Measurements from ENCODE around the gene GABRG3. TPM values are rescaled to one million over a fixed set of nuclear protein-coding genes. Genes with fewer than 3 reads are reported as not detected.

The GABRG3 gene
- total and polyA plus RNA-seq, 4 experiments from 2014 or later = not detected

DNA sequence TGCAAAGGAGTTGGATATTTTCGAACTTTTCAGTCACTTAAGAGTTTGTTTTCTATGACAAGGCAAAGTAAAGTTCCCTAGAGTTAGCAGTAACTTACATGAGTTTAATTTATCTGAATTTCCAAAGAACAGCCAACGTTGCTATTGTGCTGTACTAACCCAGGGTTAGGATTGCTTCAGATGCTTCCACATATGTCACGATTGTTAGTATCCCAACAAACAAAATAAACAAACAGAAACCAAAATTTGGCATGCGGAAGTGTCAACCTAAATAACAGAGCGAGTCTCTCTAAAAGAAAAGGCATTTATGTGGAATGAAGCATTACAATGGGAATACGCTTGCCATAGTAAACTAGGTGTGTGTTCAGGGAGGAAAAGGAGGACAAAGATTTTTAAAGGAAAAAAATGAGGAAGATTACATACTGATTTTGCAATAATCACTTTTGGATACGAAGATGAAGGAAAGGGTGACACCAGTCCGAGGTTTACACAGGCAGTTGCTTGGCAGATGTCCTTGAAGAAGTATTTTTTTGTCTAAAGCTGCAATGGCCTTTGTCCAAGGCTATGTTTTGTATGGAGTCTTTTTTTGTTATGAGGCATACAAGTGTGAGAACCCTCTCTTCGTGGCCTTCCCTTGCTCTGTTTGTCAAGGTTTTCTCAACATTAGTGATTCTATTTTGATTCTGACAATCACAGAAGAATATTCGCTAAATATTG, 267.9 kb downstream of the GABRG3 start:
- no peaks in the 10 kb centered on the region for H3K4me1 Mint-ChIP-seq
- Histone ChIP-seq H3K9me3 (ENCODE audit: control insufficient read depth in 1 of 2, low read length in 2 of 2) (no peaks in the 10 kb centered on the region), H3K27me3 (ENCODE audit: insufficient read depth, low read length) (no peaks in the 10 kb centered on the region), H3K4me1 (ENCODE audit: insufficient read depth, low read length) (no peaks in the 10 kb centered on the region), H3K4me3 (ENCODE audit: low read length in 2 of 2) (no peak overlapping the region), H3K36me3 (ENCODE audit: insufficient read depth, low read length) (no peaks in the 10 kb centered on the region), H3K27ac (ENCODE audit: low read depth, low read length) (no peak overlapping the region)
- ChIA-PET POLR2A (ENCODE audit: partially characterized antibody) (no interaction called here), CTCF (ENCODE audit: partially characterized antibody) (no interaction called here)
- DNase-seq = no peak
- H3K27ac Mint-ChIP-seq = no peak overlapping the region
- peaks cover 0 to 1% of the 10 kb centered on the region in 2 donors for H3K27me3 Mint-ChIP-seq
- intact Hi-C loops (cut with micrococcal nuclease) = no loop called here
- H3K9me3 Mint-ChIP-seq = peaks cover 0 to 7% (median 4%) of the 10 kb centered on the region in 8 donors
- H3K36me3 Mint-ChIP-seq = no peaks in the 10 kb centered on the region
- H3K4me3 Mint-ChIP-seq = no peak overlapping the region

DNA sequence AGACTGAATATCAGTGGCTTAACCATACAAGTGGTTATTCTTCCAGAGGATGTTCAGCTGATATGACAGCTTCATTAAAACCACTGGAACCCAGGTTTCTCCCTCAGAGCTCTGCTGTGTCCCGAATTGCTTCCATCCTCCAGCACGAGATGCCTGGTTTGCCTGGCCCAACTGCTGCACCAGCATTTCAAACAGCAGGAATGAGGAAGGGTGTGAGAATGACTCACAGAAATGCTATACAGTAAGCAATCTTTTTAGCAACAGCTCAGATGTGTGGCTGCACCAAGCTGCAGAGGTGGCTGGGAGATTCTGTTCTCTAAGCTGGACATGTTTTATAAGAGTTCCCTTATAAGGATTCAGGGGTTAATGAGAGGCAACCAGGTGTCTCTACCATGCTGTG, 271.0 kb downstream of the GABRG3 start:
- intact Hi-C loops (cut with micrococcal nuclease) = no loop called here
- H3K9me3 Mint-ChIP-seq = peaks cover 0 to 8% (median 3%) of the 10 kb centered on the region in 8 donors
- POLR2A ChIA-PET (ENCODE audit: partially characterized antibody) = no interaction called here

DNA sequence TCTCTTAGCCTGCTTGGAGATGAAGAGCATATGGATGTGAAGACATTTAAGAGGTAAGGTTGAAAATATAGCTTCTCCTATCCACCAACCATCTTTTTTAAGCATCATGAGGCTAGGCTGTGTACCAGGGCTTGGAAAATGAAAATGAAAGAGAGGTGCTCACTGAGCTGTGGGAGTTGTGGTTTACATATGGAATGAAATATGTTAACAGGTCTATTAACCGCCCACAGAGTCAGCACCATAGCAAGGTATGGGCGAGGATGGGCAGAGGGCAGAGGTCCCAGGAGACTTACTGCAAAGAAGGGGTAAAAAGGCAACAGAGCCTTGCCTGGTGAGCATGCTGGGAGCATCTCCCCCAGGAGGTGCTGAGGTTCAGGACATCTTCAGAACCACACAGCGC, 273.1 kb downstream of the GABRG3 start:
- Mint-ChIP-seq H3K36me3 (no peaks in the 10 kb centered on the region), H3K4me3 (no peak overlapping the region), H3K27ac (no peak overlapping the region), H3K27me3 (no peaks in the 10 kb centered on the region), H3K4me1 (no peaks in the 10 kb centered on the region), H3K9me3 (peaks cover 0 to 11% (median 4%) of the 10 kb centered on the region in 8 donors)
- no peaks in the 10 kb centered on the region for H3K9me3 ChIP-seq (ENCODE audit: control insufficient read depth in 1 of 2, low read length in 2 of 2)
- no peaks in the 10 kb centered on the region for H3K36me3 ChIP-seq (ENCODE audit: insufficient read depth, low read length)
- no peak overlapping the region for H3K27ac ChIP-seq (ENCODE audit: low read depth, low read length)
- intact Hi-C loops (cut with micrococcal nuclease) = no loop called here
- no peak for DNase-seq
- ChIA-PET POLR2A (ENCODE audit: partially characterized antibody) (no interaction called here), CTCF (ENCODE audit: partially characterized antibody) (no interaction called here)
- no peaks in the 10 kb centered on the region for H3K27me3 ChIP-seq (ENCODE audit: insufficient read depth, low read length)
- no peaks in the 10 kb centered on the region for H3K4me1 ChIP-seq (ENCODE audit: insufficient read depth, low read length)
- no peak overlapping the region for H3K4me3 ChIP-seq (ENCODE audit: low read length in 2 of 2)

More for the DNA sequence above, 271.0 kb downstream of the GABRG3 start:
- no peaks in the 10 kb centered on the region for H3K9me3 ChIP-seq (ENCODE audit: control insufficient read depth in 1 of 2, low read length in 2 of 2)
- H3K27ac Mint-ChIP-seq = no peak overlapping the region
- CTCF ChIA-PET (ENCODE audit: partially characterized antibody) = no interaction called here
- H3K4me3 Mint-ChIP-seq = no peak overlapping the region
- no peaks in the 10 kb centered on the region for H3K27me3 ChIP-seq (ENCODE audit: insufficient read depth, low read length)
- DNase-seq = no peak
- no peaks in the 10 kb centered on the region for H3K36me3 ChIP-seq (ENCODE audit: insufficient read depth, low read length)
- no peaks in the 10 kb centered on the region for H3K4me1 ChIP-seq (ENCODE audit: insufficient read depth, low read length)
- no peaks in the 10 kb centered on the region for H3K36me3 Mint-ChIP-seq
- H3K27me3 Mint-ChIP-seq = peaks cover 0 to 1% of the 10 kb centered on the region in 2 donors
- H3K4me3 ChIP-seq (ENCODE audit: low read length in 2 of 2) = no peak overlapping the region
- no peak overlapping the region for H3K27ac ChIP-seq (ENCODE audit: low read depth, low read length)
- H3K4me1 Mint-ChIP-seq = no peaks in the 10 kb centered on the region

DNA sequence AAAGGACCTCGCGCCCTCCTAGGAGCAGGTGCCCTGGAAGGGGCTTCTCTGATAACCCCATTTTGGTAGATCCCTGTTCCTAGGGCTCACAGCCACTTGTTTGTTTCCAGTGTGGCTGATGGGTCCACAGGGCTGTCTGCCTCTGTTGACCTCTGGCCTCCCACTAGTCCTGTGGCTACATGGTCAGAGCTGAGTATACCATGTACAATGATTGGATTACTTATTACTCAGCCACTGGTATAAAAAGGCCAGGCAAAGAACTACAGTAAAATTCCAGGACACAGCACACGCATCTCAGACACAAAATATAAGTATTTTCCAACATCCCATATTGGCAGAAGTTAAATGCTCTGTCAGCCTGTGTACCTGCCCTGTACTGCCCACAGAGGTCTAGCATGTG, 277.3 kb downstream of the GABRG3 start:
- Mint-ChIP-seq H3K9me3 (peaks cover 0 to 15% (median 5%) of the 10 kb centered on the region in 8 donors), H3K4me3 (no peak overlapping the region), H3K36me3 (no peaks in the 10 kb centered on the region), H3K4me1 (no peaks in the 10 kb centered on the region), H3K27ac (no peak overlapping the region), H3K27me3 (no peaks in the 10 kb centered on the region)
- intact Hi-C loops (cut with micrococcal nuclease) = no loop called here
- Histone ChIP-seq H3K4me3 (ENCODE audit: low read length in 2 of 2) (no peak overlapping the region), H3K9me3 (ENCODE audit: control insufficient read depth in 1 of 2, low read length in 2 of 2) (no peaks in the 10 kb centered on the region), H3K27ac (ENCODE audit: low read depth, low read length) (no peak overlapping the region), H3K27me3 (ENCODE audit: insufficient read depth, low read length) (no peaks in the 10 kb centered on the region), H3K4me1 (ENCODE audit: insufficient read depth, low read length) (no peaks in the 10 kb centered on the region), H3K36me3 (ENCODE audit: insufficient read depth, low read length) (no peaks in the 10 kb centered on the region)
- ChIA-PET CTCF (ENCODE audit: partially characterized antibody) (no interaction called here), POLR2A (ENCODE audit: partially characterized antibody) (no interaction called here)
- DNase-seq = no peak

DNA sequence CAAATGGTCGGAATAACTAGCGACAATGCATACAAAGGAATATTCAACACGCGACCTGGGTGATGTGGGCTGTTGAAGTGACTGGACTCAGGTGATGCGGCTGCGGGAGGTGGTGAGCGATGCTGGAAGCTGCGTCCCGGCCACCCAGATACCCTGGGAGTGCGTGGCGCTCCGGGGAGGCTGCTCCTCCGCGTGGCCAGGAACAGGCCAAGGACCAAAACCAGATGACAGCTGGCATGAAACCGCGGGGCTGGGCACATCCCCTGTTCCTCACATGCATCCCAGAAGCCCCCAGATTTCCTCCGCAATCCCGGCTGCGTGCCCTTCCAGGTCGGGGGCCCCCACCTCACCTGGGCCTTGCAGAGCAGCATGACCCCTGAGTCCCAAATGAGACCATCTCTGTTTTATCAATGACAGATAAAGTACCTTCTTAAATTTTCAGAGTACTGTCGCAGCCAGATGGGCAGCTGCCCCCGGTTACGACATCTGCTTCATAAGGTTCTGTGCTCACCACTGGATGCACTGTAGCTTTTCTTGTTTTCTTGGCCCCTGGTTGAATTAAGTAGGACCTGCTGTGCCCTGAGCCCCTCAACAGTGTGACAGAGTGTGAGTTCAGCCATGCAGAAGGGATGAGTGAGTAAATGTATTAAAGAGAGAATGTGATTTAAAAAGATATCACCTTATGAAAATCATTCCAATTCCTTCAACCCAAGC, 278.2 kb downstream of the GABRG3 start:
- H3K27me3 ChIP-seq (ENCODE audit: insufficient read depth, low read length) = no peaks in the 10 kb centered on the region
- no peak overlapping the region for H3K4me3 ChIP-seq (ENCODE audit: low read length in 2 of 2)
- no peaks in the 10 kb centered on the region for H3K4me1 Mint-ChIP-seq
- no peak overlapping the region for H3K4me3 Mint-ChIP-seq
- H3K4me1 ChIP-seq (ENCODE audit: insufficient read depth, low read length) = no peaks in the 10 kb centered on the region
- DNase-seq = no peak
- H3K9me3 ChIP-seq (ENCODE audit: control insufficient read depth in 1 of 2, low read length in 2 of 2) = no peaks in the 10 kb centered on the region
- CTCF ChIA-PET (ENCODE audit: partially characterized antibody) = no interaction called here
- no peaks in the 10 kb centered on the region for H3K27me3 Mint-ChIP-seq
- no peaks in the 10 kb centered on the region for H3K36me3 Mint-ChIP-seq
- no peak overlapping the region for H3K27ac ChIP-seq (ENCODE audit: low read depth, low read length)
- peaks cover 0 to 15% (median 6%) of the 10 kb centered on the region in 8 donors for H3K9me3 Mint-ChIP-seq
- no peaks in the 10 kb centered on the region for H3K36me3 ChIP-seq (ENCODE audit: insufficient read depth, low read length)
- POLR2A ChIA-PET (ENCODE audit: partially characterized antibody) = no interaction called here
- H3K27ac Mint-ChIP-seq = no peak overlapping the region
- intact Hi-C loops (cut with micrococcal nuclease) = no loop called here

DNA sequence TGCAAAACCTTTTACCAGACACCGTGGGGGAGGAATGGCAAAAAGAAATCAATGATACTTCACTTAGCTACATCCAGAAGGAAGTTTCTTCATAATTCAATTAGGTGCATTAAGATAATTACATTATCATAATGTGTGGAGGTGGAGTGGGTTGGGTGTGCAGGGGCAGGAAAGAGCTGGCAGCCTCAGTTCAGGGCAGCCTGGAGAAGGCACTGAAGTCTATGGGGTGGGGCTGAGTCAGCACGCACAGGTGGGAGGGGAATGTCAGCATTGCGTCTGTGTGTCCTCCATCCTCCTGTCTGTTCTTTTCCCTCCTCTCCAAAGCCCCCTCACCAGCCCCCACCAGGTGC, 278.8 kb downstream of the GABRG3 start:
- no peaks in the 10 kb centered on the region for H3K4me1 ChIP-seq (ENCODE audit: insufficient read depth, low read length)
- POLR2A ChIA-PET (ENCODE audit: partially characterized antibody) = no interaction called here
- H3K9me3 Mint-ChIP-seq = peaks cover 0 to 18% (median 6%) of the 10 kb centered on the region in 8 donors
- no peaks in the 10 kb centered on the region for H3K36me3 ChIP-seq (ENCODE audit: insufficient read depth, low read length)
- DNase-seq = no peak
- H3K9me3 ChIP-seq (ENCODE audit: control insufficient read depth in 1 of 2, low read length in 2 of 2) = no peaks in the 10 kb centered on the region
- no peak overlapping the region for H3K4me3 Mint-ChIP-seq
- no peak overlapping the region for H3K27ac Mint-ChIP-seq
- H3K4me3 ChIP-seq (ENCODE audit: low read length in 2 of 2) = no peak overlapping the region
- H3K4me1 Mint-ChIP-seq = no peaks in the 10 kb centered on the region
- intact Hi-C loops (cut with micrococcal nuclease) = no loop called here
- H3K27ac ChIP-seq (ENCODE audit: low read depth, low read length) = no peak overlapping the region
- H3K36me3 Mint-ChIP-seq = no peaks in the 10 kb centered on the region
- H3K27me3 Mint-ChIP-seq = no peaks in the 10 kb centered on the region
- H3K27me3 ChIP-seq (ENCODE audit: insufficient read depth, low read length) = no peaks in the 10 kb centered on the region
- CTCF ChIA-PET (ENCODE audit: partially characterized antibody) = no interaction called here

DNA sequence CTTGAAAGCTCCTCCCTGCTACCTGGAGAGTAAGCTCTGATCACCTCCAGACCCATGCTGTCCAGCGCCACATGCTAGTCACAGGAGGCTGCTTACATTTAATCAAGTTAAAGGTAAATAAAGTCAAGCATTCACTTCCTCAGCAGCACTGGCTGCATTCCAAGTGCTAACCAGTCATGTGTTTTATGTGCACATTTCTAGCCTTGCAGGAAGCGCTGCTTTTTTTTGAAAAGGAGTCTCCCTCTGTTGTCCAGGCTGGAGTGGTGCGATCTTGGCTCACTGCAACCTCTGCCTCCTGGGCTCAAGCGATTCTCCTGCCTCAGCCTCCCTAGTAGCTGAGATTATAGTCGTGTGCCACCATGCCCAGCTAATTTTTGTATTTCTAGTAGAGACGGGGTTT, 279.2 kb downstream of the GABRG3 start:
- intact Hi-C loops (cut with micrococcal nuclease) = no loop called here
- no peaks in the 10 kb centered on the region for H3K4me1 ChIP-seq (ENCODE audit: insufficient read depth, low read length)
- Mint-ChIP-seq H3K27ac (no peak overlapping the region), H3K4me3 (no peak overlapping the region), H3K36me3 (no peaks in the 10 kb centered on the region), H3K4me1 (no peaks in the 10 kb centered on the region), H3K27me3 (no peaks in the 10 kb centered on the region), H3K9me3 (peaks cover 0 to 14% (median 6%) of the 10 kb centered on the region in 8 donors)
- ChIA-PET CTCF (ENCODE audit: partially characterized antibody) (no interaction called here), POLR2A (ENCODE audit: partially characterized antibody) (no interaction called here)
- no peak overlapping the region for H3K4me3 ChIP-seq (ENCODE audit: low read length in 2 of 2)
- no peak overlapping the region for H3K27ac ChIP-seq (ENCODE audit: low read depth, low read length)
- H3K9me3 ChIP-seq (ENCODE audit: control insufficient read depth in 1 of 2, low read length in 2 of 2) = no peaks in the 10 kb centered on the region
- no peaks in the 10 kb centered on the region for H3K27me3 ChIP-seq (ENCODE audit: insufficient read depth, low read length)
- DNase-seq = no peak
- no peaks in the 10 kb centered on the region for H3K36me3 ChIP-seq (ENCODE audit: insufficient read depth, low read length)

Data from CD4-positive, alpha-beta memory T cell (primary cell).